Gastroesophageal sphincter (tissue), 3 donors: ENCODE results near the gene RGPD3.

Source experiments
- CTCF ChIP-seq, 4 experiments: fragments of 200-600 bp in 2 of 4; fragments of 450-650 bp in 2 of 4; sonication (generic) in 1 of 4; IDR thresholded peaks; one replicate each; pipeline ENCODE4 v1.5.1; 2017 to 2019; ENCODE audit warnings: antibody characterized with exemption in 4 of 4, mild to moderate bottlenecking in 2 of 4, moderate library complexity in 2 of 4
- POLR2AphosphoS5 ChIP-seq: sonication (generic); formaldehyde crosslinking; IDR thresholded peaks from one replicate; pipeline ENCODE4 v1.6.1; 2017; ENCODE audit warnings: antibody characterized with exemption

GRCh38 chr2:106343274-106343673 is 124.9 kb downstream of the RGPD3 start:
- TF ChIP-seq POLR2AphosphoS5 (no peak), CTCF (IDR thresholded peaks at IDR 0.05) (no peak)
